ENCODE results near the gene MYEF2. TPM values are rescaled to one million over a fixed set of nuclear protein-coding genes. Genes with fewer than 3 reads are reported as not detected.

The MYEF2 gene
- polyA plus RNA-seq, 1 of the 3 experiments (the other 2 are of a cell fraction): 11.6 TPM

- H3K9me2 ChIP-seq: no peaks in the 10 kb centered on the region
- 27% methylated on average over 1 of the region's 1 CpG for WGBS (ENCODE audit: low lambda C conversion rate)
- H3F3A ChIP-seq (replicated peaks; ENCODE audit: insufficient read depth): no peaks in the 10 kb centered on the region
- POLR2A ChIA-PET: no interaction called here
- TF ChIP-seq YY1 (IDR thresholded peaks at IDR 0.05; ENCODE audit: low read depth) (no peak), PBX3 (IDR thresholded peaks at IDR 0.05) (no peak), USF2 (IDR thresholded peaks at IDR 0.05; ENCODE audit: borderline replicate concordance, low read depth, low read length) (no peak), GABPA (IDR thresholded peaks at IDR 0.05; ENCODE audit: low read depth) (no peak), CTCF (IDR thresholded peaks at IDR 0.05) (no peak)
- no peak overlapping the region for H3K27ac ChIP-seq (ENCODE audit: low read depth in 2 of 2, low read length in 1 of 2)
- no peak overlapping the region for H2AFZ ChIP-seq (ENCODE audit: low read depth)
- CTCF ChIA-PET: interaction anchor here (1.1 to 2.8 kb wide), 2 partner anchors 9 to 19 kb away, joined by 3 to 11 read pairs; no protein-coding TSS in a partner anchor
- DNase-seq: no peak
- H4K20me1 ChIP-seq (ENCODE audit: insufficient read depth): no peaks in the 10 kb centered on the region
- no peaks in the 10 kb centered on the region for H3K9me3 ChIP-seq
- no peak overlapping the region for H3K4me3 ChIP-seq (ENCODE audit: low read depth in 2 of 2, low read length in 1 of 2)
- H3K79me2 ChIP-seq (ENCODE audit: insufficient read depth): no peaks in the 10 kb centered on the region
- H3K9ac ChIP-seq: no peak overlapping the region
- no peaks in the 10 kb centered on the region for H3K36me3 ChIP-seq (replicated peaks in 1 of 2; ENCODE audit: control insufficient read depth in 1 of 2, insufficient read depth in 2 of 2, low read length in 1 of 2)
- no peaks in the 10 kb centered on the region for H3K4me1 ChIP-seq (ENCODE audit: control insufficient read depth in 1 of 2, insufficient read depth in 2 of 2, low read depth in 1 of 2, low read length in 1 of 2)
- H3K27me3 ChIP-seq (ENCODE audit: insufficient read depth): no peaks in the 10 kb centered on the region
- H3K4me2 ChIP-seq: no peak overlapping the region
Measured at GRCh38 chr15:48202068-48202467, 24.0 kb upstream of the MYEF2 start.

- H3K9ac ChIP-seq: no peak within 1 kb of the TSS
- peak within 1 kb of the TSS; percentile 81 for H3K4me2 ChIP-seq
- H3K79me2 ChIP-seq (ENCODE audit: insufficient read depth): no peaks in the 10 kb centered on the region
- H3K9me2 ChIP-seq: no peaks in the 10 kb centered on the region
- no peaks in the 10 kb centered on the region for H3K36me3 ChIP-seq (replicated peaks in 1 of 2; ENCODE audit: control insufficient read depth in 1 of 2, insufficient read depth in 2 of 2, low read length in 1 of 2)
- peaks cover 0 to 6% of the 10 kb centered on the region in 2 experiments; a peak in 2 of 4 replicates for H3K4me1 ChIP-seq (ENCODE audit: control insufficient read depth in 1 of 2, insufficient read depth in 2 of 2, low read depth in 1 of 2, low read length in 1 of 2)
- H3K27ac ChIP-seq (ENCODE audit: low read depth in 2 of 2, low read length in 1 of 2): no peak within 1 kb of the TSS
- no peaks in the 10 kb centered on the region for H3F3A ChIP-seq (replicated peaks; ENCODE audit: insufficient read depth)
- ChIA-PET CTCF (no interaction called here), POLR2A (no interaction called here)
- H3K9me3 ChIP-seq: no peaks in the 10 kb centered on the region
- H3K27me3 ChIP-seq (ENCODE audit: insufficient read depth): no peaks in the 10 kb centered on the region
- H3K4me3 ChIP-seq (ENCODE audit: low read depth in 2 of 2, low read length in 1 of 2): peak within 1 kb of the TSS; percentile 37 to 54; a peak in 3 of 4 replicates
- no peaks in the 10 kb centered on the region for H4K20me1 ChIP-seq (ENCODE audit: insufficient read depth)
- 31% methylated on average over 31 of the region's 31 CpGs for WGBS (ENCODE audit: low lambda C conversion rate)
- TF ChIP-seq RCOR1 (IDR thresholded peaks at IDR 0.05; ENCODE audit: low read length): no peak
- no peak within 1 kb of the TSS for H2AFZ ChIP-seq (ENCODE audit: low read depth)
- DNase-seq: peak; percentile 30
Measured at GRCh38 chr15:48191574-48192225, 13.6 kb upstream of the MYEF2 start, which contains the start of gene CTXN2. TSS of gene CTXN2 (plus strand) at chr15:48191665. CDS start at chr15:48201301, 9,636 bp downstream.
